ENCODE results near the gene SGMS1. TPM values are rescaled to one million over a fixed set of nuclear protein-coding genes. Genes with fewer than 3 reads are reported as not detected.

The SGMS1 gene
- total and polyA plus RNA-seq, 8 donors: 47.0 to 58.1 (median 54.0) TPM

DNA sequence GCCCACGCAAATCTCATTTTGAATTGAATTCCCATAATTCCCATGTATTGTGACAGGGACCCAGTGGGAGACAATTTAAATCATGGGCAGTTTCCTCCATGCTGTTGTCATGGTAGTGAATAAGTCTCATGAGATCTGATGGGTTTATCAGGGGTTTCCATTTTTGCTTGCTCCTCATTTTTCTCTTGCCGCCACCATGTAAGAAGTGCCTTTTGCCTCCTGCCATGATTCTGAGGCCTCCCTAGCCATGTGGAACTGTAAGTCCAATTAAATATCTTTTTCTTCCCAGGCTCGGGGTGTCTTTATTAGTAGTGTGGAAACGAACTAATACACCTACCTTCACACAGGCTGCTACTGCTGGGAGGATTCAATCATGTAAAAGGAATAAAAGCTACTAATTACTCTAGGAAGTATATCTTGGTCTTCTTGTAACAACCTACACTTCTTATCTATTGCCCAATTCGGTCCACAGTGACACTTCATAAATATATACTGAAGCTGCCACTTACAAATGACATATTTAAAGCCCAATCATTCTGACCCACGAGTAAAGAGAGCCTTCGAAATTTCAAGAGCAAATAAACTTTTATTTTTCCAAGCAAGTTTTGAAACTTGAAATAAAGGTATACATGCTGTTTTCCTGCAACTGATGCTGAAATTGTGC, 272.1 kb downstream of the SGMS1 start:
- DNase-seq: no peak
- intact Hi-C loops (cut with DNase I): no loop called here
- Histone ChIP-seq H3K4me1 (peaks cover 9 to 15% of the 10 kb centered on the region in 2 donors), H3K27me3 (no peaks in the 10 kb centered on the region), H3K27ac (no peak overlapping the region), H3K36me3 (no peaks in the 10 kb centered on the region), H3K9me3 (peaks cover 0 to 9% of the 10 kb centered on the region in 2 donors), H3K4me3 (no peak overlapping the region)
- no peak for ATAC-seq
- TF ChIP-seq, protein P1, sequence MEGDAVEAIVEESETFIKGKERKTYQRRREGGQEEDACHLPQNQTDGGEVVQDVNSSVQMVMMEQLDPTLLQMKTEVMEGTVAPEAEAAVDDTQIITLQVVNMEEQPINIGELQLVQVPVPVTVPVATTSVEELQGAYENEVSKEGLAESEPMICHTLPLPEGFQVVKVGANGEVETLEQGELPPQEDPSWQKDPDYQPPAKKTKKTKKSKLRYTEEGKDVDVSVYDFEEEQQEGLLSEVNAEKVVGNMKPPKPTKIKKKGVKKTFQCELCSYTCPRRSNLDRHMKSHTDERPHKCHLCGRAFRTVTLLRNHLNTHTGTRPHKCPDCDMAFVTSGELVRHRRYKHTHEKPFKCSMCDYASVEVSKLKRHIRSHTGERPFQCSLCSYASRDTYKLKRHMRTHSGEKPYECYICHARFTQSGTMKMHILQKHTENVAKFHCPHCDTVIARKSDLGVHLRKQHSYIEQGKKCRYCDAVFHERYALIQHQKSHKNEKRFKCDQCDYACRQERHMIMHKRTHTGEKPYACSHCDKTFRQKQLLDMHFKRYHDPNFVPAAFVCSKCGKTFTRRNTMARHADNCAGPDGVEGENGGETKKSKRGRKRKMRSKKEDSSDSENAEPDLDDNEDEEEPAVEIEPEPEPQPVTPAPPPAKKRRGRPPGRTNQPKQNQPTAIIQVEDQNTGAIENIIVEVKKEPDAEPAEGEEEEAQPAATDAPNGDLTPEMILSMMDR (IDR thresholded peaks at IDR 0.05): no peak

DNA sequence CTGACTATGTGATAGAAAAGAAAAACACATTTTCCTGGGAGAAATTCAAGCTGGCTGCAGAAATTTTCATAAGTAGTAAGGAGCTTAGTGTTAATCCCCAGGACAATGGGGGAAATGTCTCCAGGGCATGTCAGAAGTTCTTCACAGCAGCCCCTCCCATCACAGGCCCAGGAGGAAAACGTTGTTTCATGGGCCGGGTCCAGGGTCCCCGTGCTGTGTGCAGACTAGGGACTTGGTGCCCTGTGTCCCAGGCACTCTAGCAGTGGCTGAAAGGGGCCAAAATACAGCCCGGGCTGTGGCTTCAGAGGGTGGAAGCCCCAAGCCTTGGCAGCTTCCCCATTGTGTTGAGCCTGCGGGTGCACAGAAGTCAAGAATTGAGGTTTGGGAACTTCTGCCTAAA, 273.4 kb downstream of the SGMS1 start:
- Histone ChIP-seq H3K4me1 (peaks cover 9 to 12% of the 10 kb centered on the region in 2 donors), H3K9me3 (peaks cover 0 to 9% of the 10 kb centered on the region in 2 donors), H3K4me3 (no peak overlapping the region), H3K27me3 (no peaks in the 10 kb centered on the region), H3K27ac (no peak overlapping the region), H3K36me3 (no peaks in the 10 kb centered on the region)
- DNase-seq (no peak), ATAC-seq (no peak)
- intact Hi-C loops (cut with DNase I): no loop called here
- TF ChIP-seq, protein P1 (IDR thresholded peaks at IDR 0.05): no peak

DNA sequence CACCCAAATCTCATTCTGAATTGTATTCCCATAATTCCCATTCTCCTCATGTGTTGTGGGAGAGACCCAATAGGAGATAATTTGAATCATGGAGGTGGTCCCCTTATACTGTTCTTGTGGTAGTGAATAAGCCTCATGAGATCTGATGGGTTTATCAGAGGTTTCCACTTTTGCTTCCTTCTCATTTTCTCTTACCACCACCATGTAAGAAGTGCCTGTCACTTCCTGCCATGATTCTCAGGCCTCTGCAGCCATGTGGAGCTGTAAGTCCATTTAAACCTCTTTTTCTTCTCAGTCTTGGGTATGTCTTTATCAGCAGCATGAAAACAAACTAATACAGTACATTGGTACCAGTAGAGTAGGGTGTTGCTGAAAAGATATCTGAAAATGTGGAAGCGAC, 274.2 kb downstream of the SGMS1 start:
- H3K9me3 ChIP-seq: peaks cover 0 to 9% of the 10 kb centered on the region in 2 donors
- no peak overlapping the region for H3K4me3 ChIP-seq
- no peaks in the 10 kb centered on the region for H3K27me3 ChIP-seq
- H3K27ac ChIP-seq: no peak overlapping the region
- TF ChIP-seq, protein P1 (IDR thresholded peaks at IDR 0.05): no peak
- ATAC-seq (no peak), DNase-seq (no peak)
- H3K36me3 ChIP-seq: no peaks in the 10 kb centered on the region
- peaks cover 9 to 12% of the 10 kb centered on the region in 2 donors for H3K4me1 ChIP-seq
- intact Hi-C loops (cut with DNase I): no loop called here

DNA sequence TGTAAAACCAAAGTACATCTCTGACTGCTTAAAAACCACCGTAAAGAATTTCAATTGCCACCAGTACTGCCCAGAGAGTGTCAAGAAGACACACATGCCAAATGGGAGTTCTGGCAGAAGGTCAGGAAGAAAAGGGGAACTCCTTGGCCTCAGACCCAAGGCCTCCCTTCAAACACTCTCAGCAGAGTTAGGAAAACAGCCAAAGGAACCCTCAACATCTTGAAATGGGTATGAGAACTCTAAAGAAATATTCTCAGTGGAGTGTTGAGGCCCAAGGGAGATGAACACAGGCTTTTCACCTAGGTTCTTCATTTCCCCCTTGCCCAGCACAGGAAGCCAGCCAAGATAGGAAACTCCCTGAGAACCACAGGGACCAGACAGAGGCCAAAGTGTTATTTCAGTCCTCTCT, 276.4 kb downstream of the SGMS1 start:
- ATAC-seq: peak; percentile 41
- intact Hi-C loops (cut with DNase I): no loop called here

DNA sequence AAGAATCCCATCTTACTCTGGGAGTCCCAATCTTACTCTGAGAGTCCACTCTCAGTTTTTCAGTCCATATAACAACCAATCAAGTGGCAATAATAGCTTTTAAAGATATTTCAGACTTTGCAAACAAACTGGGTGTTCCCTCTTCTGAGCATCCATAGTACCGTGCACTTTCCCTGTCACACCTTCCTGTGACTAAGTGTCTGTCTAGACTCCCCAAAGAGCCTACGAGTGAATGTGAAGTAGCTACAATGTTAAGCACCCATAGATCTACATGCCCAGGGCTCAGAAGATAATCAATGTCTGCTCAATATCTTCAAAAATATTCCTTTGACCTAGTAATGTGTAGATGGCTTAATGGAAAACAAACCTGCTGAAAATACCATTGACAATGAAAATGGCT, 276.8 kb downstream of the SGMS1 start:
- no peak overlapping the region for H3K4me3 ChIP-seq
- no peaks in the 10 kb centered on the region for H3K27me3 ChIP-seq
- H3K36me3 ChIP-seq: peaks cover 0 to 21% of the 10 kb centered on the region in 2 donors
- TF ChIP-seq, protein P1 (IDR thresholded peaks at IDR 0.05): no peak
- intact Hi-C loops (cut with DNase I): no loop called here
- H3K4me1 ChIP-seq: peaks cover 9 to 12% of the 10 kb centered on the region in 2 donors
- ATAC-seq (peak; percentile 53), DNase-seq (no peak)
- peaks cover 0 to 9% of the 10 kb centered on the region in 2 donors for H3K9me3 ChIP-seq
- H3K27ac ChIP-seq: no peak overlapping the region

More for the DNA sequence above, 276.4 kb downstream of the SGMS1 start:
- TF ChIP-seq, protein P1 (IDR thresholded peaks at IDR 0.05): no peak
- H3K4me3 ChIP-seq: no peak overlapping the region
- H3K27ac ChIP-seq: no peak overlapping the region
- no peak for DNase-seq
- H3K36me3 ChIP-seq: peaks cover 0 to 17% of the 10 kb centered on the region in 2 donors
- H3K4me1 ChIP-seq: peaks cover 9 to 12% of the 10 kb centered on the region in 2 donors
- H3K27me3 ChIP-seq: no peaks in the 10 kb centered on the region
- H3K9me3 ChIP-seq: peaks cover 0 to 9% of the 10 kb centered on the region in 2 donors
